HepG2 (cell line): Measurements from ENCODE around the gene TMEM167B. TPM values are rescaled to one million over a fixed set of nuclear protein-coding genes. Genes with fewer than 3 reads are reported as not detected.

Experiments
- BATF2 ChIP-seq: sonication (generic); formaldehyde crosslinking; IDR thresholded peaks from 2 replicates; pipeline ENCODE4 v1.8.0; 2022; ENCODE audit warnings: mild to moderate bottlenecking, missing genetic modification reagents, moderate library complexity
- CSRNP1 ChIP-seq: sonication (generic); formaldehyde crosslinking; IDR thresholded peaks from 2 replicates; pipeline ENCODE4 v1.8.1; 2023; ENCODE audit warnings: mild to moderate bottlenecking, missing genetic modification reagents
- GABPA ChIP-seq, 2 experiments: IDR thresholded peaks; 2 replicates each; pipeline ENCODE4 v1.6.1; 2011 to 2016; ENCODE audit warnings: low read depth in 2 of 2, low read length in 1 of 2, missing biosample characterization in 1 of 2, missing genetic modification characterization in 1 of 2
- HNF1B ChIP-seq: sonication (generic); formaldehyde crosslinking; IDR thresholded peaks from 2 replicates; pipeline ENCODE4 v1.5.1; 2020; ENCODE audit warnings: mild to moderate bottlenecking, moderate library complexity, missing genetic modification reagents
- LBX2 ChIP-seq: sonication (generic); formaldehyde crosslinking; IDR thresholded peaks from 2 replicates; pipeline ENCODE4 v1.5.0; 2020; ENCODE audit warnings: missing genetic modification reagents, mild to moderate bottlenecking, borderline replicate concordance
- MLX ChIP-seq: IDR thresholded peaks from 2 replicates; pipeline ENCODE4 v1.6.1; 2016
- MXD3 ChIP-seq: IDR thresholded peaks from 2 replicates; pipeline ENCODE4 v1.6.1; 2016; ENCODE audit warnings: mild to moderate bottlenecking, missing biosample characterization, missing genetic modification reagents
- REST ChIP-seq, 2 experiments: IDR thresholded peaks; 2 replicates each; pipeline ENCODE4 v1.6.1; 2011 to 2012; ENCODE audit warnings: low read length in 2 of 2, borderline replicate concordance in 1 of 2, low read depth in 1 of 2, mild to moderate bottlenecking in 1 of 2, moderate library complexity in 1 of 2
- TGIF2 ChIP-seq: IDR thresholded peaks from 2 replicates; pipeline ENCODE4 v1.6.1; 2016; ENCODE audit warnings: control low read depth, missing compliant biosample characterization
- THYN1 ChIP-seq: sonication (generic); formaldehyde crosslinking; IDR thresholded peaks from 2 replicates; pipeline ENCODE4 v1.8.1; 2023; ENCODE audit warnings: low read depth, mild to moderate bottlenecking, moderate library complexity, missing genetic modification reagents, borderline replicate concordance
- ZEB1 ChIP-seq: IDR thresholded peaks from 2 replicates; pipeline ENCODE4 v1.6.1; 2012; ENCODE audit warnings: mild to moderate bottlenecking, low read depth, inconsistent platforms; ENCODE audit not compliant: insufficient replicate concordance
- ZFP62 ChIP-seq: sonication (generic); formaldehyde crosslinking; IDR thresholded peaks from 2 replicates; pipeline ENCODE4 v1.4.0; 2020; ENCODE audit warnings: missing genetic modification reagents
- ZFP82 ChIP-seq: sonication (generic); formaldehyde crosslinking; IDR thresholded peaks from 2 replicates; pipeline ENCODE4 v1.5.1; 2020; ENCODE audit warnings: mild to moderate bottlenecking, missing genetic modification reagents, borderline replicate concordance
- ZNF124 ChIP-seq: sonication (generic); formaldehyde crosslinking; IDR thresholded peaks from 2 replicates; pipeline ENCODE4 v1.4.0; 2020; ENCODE audit warnings: missing genetic modification reagents
- ZNF629 ChIP-seq: sonication (generic); formaldehyde crosslinking; conservative IDR thresholded peaks from 2 replicates; pipeline ENCODE4 v1.5.0; 2020; ENCODE audit warnings: missing genetic modification reagents
- ZNF768 ChIP-seq: sonication (generic); formaldehyde crosslinking; IDR thresholded peaks from 2 replicates; pipeline ENCODE4 v1.4.0; 2020; ENCODE audit warnings: missing genetic modification reagents
- ZSCAN9 ChIP-seq: IDR thresholded peaks from 2 replicates; pipeline ENCODE4 v1.6.1; 2016; ENCODE audit warnings: borderline replicate concordance
- polyA plus RNA-seq, 8 experiments: library from polyadenylated mRNA; depleted of rRNA in 3 of 8; stranded (reverse) in 7 of 8; unstranded in 1 of 8; fragments of >200 nt; fragmentation: Illumina TruSeq in 4 of 8; extraction: Trizol in 4 of 8; gene quantifications; 2 replicates each; pipeline versions ENCODE4 v1.2.1 to v1.2.3, GENCODE V29; 2011 to 2016; ENCODE audit warnings: low read depth in 4 of 8, missing spikeins in 1 of 8, mixed read lengths in 1 of 8; ENCODE audit not compliant: insufficient read depth in 1 of 8
- total RNA-seq, 5 experiments: library from RNA; depleted of rRNA; stranded (reverse); fragments of >200 nt; fragmentation: Illumina TruSeq; extraction: Trizol; gene quantifications; 2 replicates each; pipeline ENCODE4 v1.2.3, GENCODE V29; 2016; ENCODE audit warnings: low read depth in 1 of 5

The TMEM167B gene
- total and polyA plus RNA-seq, 2 of the 13 experiments (the other 11 are each of a cell fraction or from before 2014, with no cell fraction given): 9.5 to 22.4 TPM

GRCh38 chr1:109075531-109076490 lies 14.8 kb upstream of the TMEM167B start, which contains the start of gene TAF13 (continued):
- TF ChIP-seq ZFP82: peak; percentile 77; the same call in 1 of the 2 replicates
- no peak for TF ChIP-seq LBX2 (CRISPR knock-in tag)
- no peak for TF ChIP-seq ZNF629
- TF ChIP-seq MLX (CRISPR knock-in tag): peak; percentile 55; the same call in 1 of the 2 replicates
- peak; percentile 91 for TF ChIP-seq TGIF2
- peak in 1 of 2 experiments; percentile 36; a peak in 1 of 4 replicates for TF ChIP-seq REST (IDR thresholded peaks at IDR 0.05; ENCODE audit: borderline replicate concordance in 1 of 2, low read depth in 1 of 2, low read length in 2 of 2)
- TF ChIP-seq CSRNP1: peak; percentile 79; the same call in 1 of the 2 replicates
- no peak for TF ChIP-seq BATF2 (CRISPR knock-in tag)
- no peak for TF ChIP-seq ZEB1
- peak; percentile 58; the same call in 1 of the 2 replicates for TF ChIP-seq ZNF768 (CRISPR knock-in tag)
- TF ChIP-seq ZFP62: no peak
- no peak for TF ChIP-seq THYN1 (CRISPR knock-in tag)
- peak; percentile 52 for TF ChIP-seq MXD3 (CRISPR knock-in tag)
- peak; percentile 96 for TF ChIP-seq GABPA (IDR thresholded peaks at IDR 0.05; ENCODE audit: low read depth, low read length)
- peak; percentile 100 for TF ChIP-seq GABPA (CRISPR knock-in tag; IDR thresholded peaks at IDR 0.05; ENCODE audit: low read depth)
- peak; percentile 90 for TF ChIP-seq ZSCAN9 (CRISPR knock-in tag)
- peak; percentile 49; the same call in 1 of the 2 replicates for TF ChIP-seq ZNF124 (CRISPR knock-in tag)
- TF ChIP-seq HNF1B (CRISPR knock-in tag): peak; percentile 96
